Measurements from ENCODE around the gene TMEM229B.

- TF ChIP-seq CTCF (IDR thresholded peaks at IDR 0.05; ENCODE audit: insufficient read depth, low read depth, low read length) (peak; percentile 65), EZH2 (IDR thresholded peaks at IDR 0.05; ENCODE audit: insufficient read depth, low read length) (no peak)
Measured at GRCh38 chr14:67526676-67527459, 38.3 kb upstream of the TMEM229B start.
